ENCODE measurements around the gene SETD4. TPM values are rescaled to one million over a fixed set of nuclear protein-coding genes. Genes with fewer than 3 reads are reported as not detected.

SETD4 gene
- total and polyA plus RNA-seq, 5 experiments from 2014 or later: 6.5 to 31.7 (median 9.8) TPM

- POLR2A ChIA-PET: interaction anchor here (0.7 kb wide), 1 partner anchor 961 kb away, joined by 4 read pairs; no protein-coding TSS in a partner anchor
- Mint-ChIP-seq H3K27me3 (peaks cover 0 to 5% (median 0%) of the 10 kb centered on the region in 5 donors), H3K36me3 (peaks cover 7 to 15% (median 9%) of the 10 kb centered on the region in 3 donors), H3K4me1 (peaks cover 0 to 5% (median 0%) of the 10 kb centered on the region in 4 donors), H3K27ac (no peak overlapping the region), H3K4me3 (no peak overlapping the region), H3K9me3 (peaks cover 0 to 23% (median 11%) of the 10 kb centered on the region in 9 donors)
- no peak for ATAC-seq
- DNase-seq: no peak
Observed at GRCh38 chr21:36096398-36097290, 36.3 kb upstream of the SETD4 start.

- H3K27ac Mint-ChIP-seq: no peak overlapping the region
- H3K27me3 Mint-ChIP-seq: peaks cover 0 to 5% (median 0%) of the 10 kb centered on the region in 5 donors
- ATAC-seq (no peak), DNase-seq (no peak)
- no peak overlapping the region for H3K4me3 Mint-ChIP-seq
- H3K36me3 Mint-ChIP-seq: peaks cover 7 to 15% (median 9%) of the 10 kb centered on the region in 3 donors
- POLR2A ChIA-PET: no interaction called here
- H3K9me3 Mint-ChIP-seq: peaks cover 0 to 23% (median 11%) of the 10 kb centered on the region in 9 donors
- peaks cover 0 to 5% (median 0%) of the 10 kb centered on the region in 4 donors for H3K4me1 Mint-ChIP-seq
Observed at GRCh38 chr21:36093512-36093911, 33.2 kb upstream of the SETD4 start.

- POLR2A ChIA-PET: interaction anchor here (0.7 kb wide), 1 partner anchor 307 kb away, joined by 3 read pairs; no protein-coding TSS in a partner anchor
- Mint-ChIP-seq H3K4me3 (no peak overlapping the region), H3K27ac (no peak overlapping the region), H3K36me3 (peaks cover 7 to 15% (median 9%) of the 10 kb centered on the region in 3 donors), H3K4me1 (peaks cover 0 to under 1% (median 0%) of the 10 kb centered on the region in 4 donors), H3K9me3 (peaks cover 0 to 23% (median 11%) of the 10 kb centered on the region in 9 donors), H3K27me3 (peaks cover 0 to 5% (median 0%) of the 10 kb centered on the region in 5 donors)
- DNase-seq: no peak
- ATAC-seq: no peak
Observed at GRCh38 chr21:36092681-36093080, 32.4 kb upstream of the SETD4 start.

- DNase-seq (no peak), ATAC-seq (no peak)
- H3K27ac Mint-ChIP-seq: no peak overlapping the region
- H3K4me1 Mint-ChIP-seq: peaks cover 0 to 8% (median 3%) of the 10 kb centered on the region in 4 donors
- peaks cover 7 to 15% (median 9%) of the 10 kb centered on the region in 3 donors for H3K36me3 Mint-ChIP-seq
- peaks cover 0 to 5% (median 0%) of the 10 kb centered on the region in 5 donors for H3K27me3 Mint-ChIP-seq
- H3K9me3 Mint-ChIP-seq: peaks cover 0 to 20% (median 11%) of the 10 kb centered on the region in 9 donors
- POLR2A ChIA-PET: no interaction called here
- H3K4me3 Mint-ChIP-seq: no peak overlapping the region
Observed at GRCh38 chr21:36089946-36090345, 29.6 kb upstream of the SETD4 start.

GRCh38 chr21:36087362-36088138 is 27.2 kb upstream of the SETD4 start:
- Mint-ChIP-seq H3K27me3 (no peaks in the 10 kb centered on the region), H3K9me3 (peaks cover 0 to 5% (median 0%) of the 10 kb centered on the region in 9 donors), H3K4me3 (no peak overlapping the region), H3K36me3 (peaks cover 0 to 2% (median 0%) of the 10 kb centered on the region in 3 donors), H3K4me1 (peaks cover 0 to 8% (median 3%) of the 10 kb centered on the region in 4 donors), H3K27ac (peak overlapping the region in 2 of 10 donors; percentile 22 to 73)
- POLR2A ChIA-PET: interaction anchor here (1.2 kb wide), 1 partner anchor 18 kb away, joined by 3 read pairs; no protein-coding TSS in a partner anchor
- ATAC-seq (peak in 1 of 2 donors; percentile 46), DNase-seq (no peak)

GRCh38 chr21:36082237-36082664 is 21.9 kb upstream of the SETD4 start:
- Mint-ChIP-seq H3K27ac (no peak overlapping the region), H3K4me1 (peaks cover 11 to 30% (median 20%) of the 10 kb centered on the region in 4 donors), H3K36me3 (peaks cover 0 to 2% (median 0%) of the 10 kb centered on the region in 3 donors), H3K4me3 (no peak overlapping the region), H3K27me3 (no peaks in the 10 kb centered on the region), H3K9me3 (peaks cover 0 to 3% (median 0%) of the 10 kb centered on the region in 9 donors)
- POLR2A ChIA-PET: no interaction called here
- ATAC-seq (no peak), DNase-seq (no peak)

- no peak overlapping the region for H3K4me3 Mint-ChIP-seq
- DNase-seq (no peak), ATAC-seq (no peak)
- POLR2A ChIA-PET: interaction anchor here (1.0 kb wide), 1 partner anchor 21 kb away, joined by 3 read pairs; no protein-coding TSS in a partner anchor
- H3K27ac Mint-ChIP-seq: peak overlapping the region in 1 of 10 donors; percentile 90
- H3K9me3 Mint-ChIP-seq: peaks cover 0 to 3% (median 0%) of the 10 kb centered on the region in 9 donors
- peaks cover 0 to 2% (median 0%) of the 10 kb centered on the region in 3 donors for H3K36me3 Mint-ChIP-seq
- H3K27me3 Mint-ChIP-seq: no peaks in the 10 kb centered on the region
- peaks cover 12 to 39% (median 17%) of the 10 kb centered on the region in 4 donors for H3K4me1 Mint-ChIP-seq
Observed at GRCh38 chr21:36080386-36080785, 20.1 kb upstream of the SETD4 start.

GRCh38 chr21:36079671-36080070 is 19.3 kb upstream of the SETD4 start:
- DNase-seq: no peak
- ATAC-seq: no peak
- H3K9me3 Mint-ChIP-seq: peaks cover 0 to 3% (median 0%) of the 10 kb centered on the region in 9 donors
- H3K27ac Mint-ChIP-seq: peak overlapping the region in 9 of 10 donors; percentile 60 to 97 (median 91)
- peak overlapping the region in 7 of 10 donors; percentile 59 to 90 (median 85) for H3K4me3 Mint-ChIP-seq
- POLR2A ChIA-PET: interaction anchor here (2.1 kb wide), 1 partner anchor 10 kb away, joined by 13 read pairs; the partner anchor contains the start of gene CBR1
- H3K36me3 Mint-ChIP-seq: peaks cover 0 to 2% (median 0%) of the 10 kb centered on the region in 3 donors
- H3K27me3 Mint-ChIP-seq: no peaks in the 10 kb centered on the region
- peaks cover 13 to 39% (median 17%) of the 10 kb centered on the region in 4 donors for H3K4me1 Mint-ChIP-seq

- Mint-ChIP-seq H3K27me3 (no peaks in the 10 kb centered on the region), H3K9me3 (peaks cover 0 to 3% (median 0%) of the 10 kb centered on the region in 9 donors), H3K36me3 (peaks cover 0 to 5% (median 0%) of the 10 kb centered on the region in 3 donors), H3K4me1 (peaks cover 13 to 39% (median 17%) of the 10 kb centered on the region in 4 donors), H3K4me3 (peak overlapping the region; percentile 45 to 91 (median 84)), H3K27ac (peak overlapping the region; percentile 4 to 98 (median 92))
- DNase-seq (peak in 6 of 10 donors; percentile 6 to 55 (median 18)), ATAC-seq (peak; percentile 84 to 94)
- POLR2A ChIA-PET: interaction anchor here (1.8 to 2.1 kb wide), 2 partner anchors 9 to 19 kb away, joined by 7 to 13 read pairs; partner anchors contain the start of genes CBR1 and SETD4
Observed at GRCh38 chr21:36079010-36079649, 18.8 kb upstream of the SETD4 start.

- ATAC-seq: no peak
- H3K36me3 Mint-ChIP-seq: peaks cover 0 to 11% (median 5%) of the 10 kb centered on the region in 3 donors
- peak overlapping the region in 5 of 10 donors; percentile 16 to 98 (median 63) for H3K27ac Mint-ChIP-seq
- peaks cover 13 to 46% (median 21%) of the 10 kb centered on the region in 4 donors for H3K4me1 Mint-ChIP-seq
- no peak overlapping the region for H3K4me3 Mint-ChIP-seq
- H3K27me3 Mint-ChIP-seq: no peaks in the 10 kb centered on the region
- H3K9me3 Mint-ChIP-seq: peaks cover 0 to 3% (median 0%) of the 10 kb centered on the region in 9 donors
- POLR2A ChIA-PET: interaction anchor here (1.8 to 2.1 kb wide), 2 partner anchors 8 to 17 kb away, joined by 7 to 13 read pairs; partner anchors contain the start of genes CBR1 and SETD4
- no peak for DNase-seq
Observed at GRCh38 chr21:36077758-36078157, 17.4 kb upstream of the SETD4 start.

GRCh38 chr21:36076878-36077655 is 16.7 kb upstream of the SETD4 start:
- no peak for DNase-seq
- H3K9me3 Mint-ChIP-seq: peaks cover 0 to 3% (median 0%) of the 10 kb centered on the region in 9 donors
- peak overlapping the region in 4 of 10 donors; percentile 18 to 90 (median 22) for H3K27ac Mint-ChIP-seq
- ATAC-seq: no peak
- H3K27me3 Mint-ChIP-seq: no peaks in the 10 kb centered on the region
- H3K36me3 Mint-ChIP-seq: peaks cover 3 to 17% (median 12%) of the 10 kb centered on the region in 3 donors
- POLR2A ChIA-PET: no interaction called here
- peaks cover 16 to 53% (median 27%) of the 10 kb centered on the region in 4 donors for H3K4me1 Mint-ChIP-seq
- H3K4me3 Mint-ChIP-seq: no peak overlapping the region
